ENCODE results near the gene ZNF397.

ZNF397 gene

DNA sequence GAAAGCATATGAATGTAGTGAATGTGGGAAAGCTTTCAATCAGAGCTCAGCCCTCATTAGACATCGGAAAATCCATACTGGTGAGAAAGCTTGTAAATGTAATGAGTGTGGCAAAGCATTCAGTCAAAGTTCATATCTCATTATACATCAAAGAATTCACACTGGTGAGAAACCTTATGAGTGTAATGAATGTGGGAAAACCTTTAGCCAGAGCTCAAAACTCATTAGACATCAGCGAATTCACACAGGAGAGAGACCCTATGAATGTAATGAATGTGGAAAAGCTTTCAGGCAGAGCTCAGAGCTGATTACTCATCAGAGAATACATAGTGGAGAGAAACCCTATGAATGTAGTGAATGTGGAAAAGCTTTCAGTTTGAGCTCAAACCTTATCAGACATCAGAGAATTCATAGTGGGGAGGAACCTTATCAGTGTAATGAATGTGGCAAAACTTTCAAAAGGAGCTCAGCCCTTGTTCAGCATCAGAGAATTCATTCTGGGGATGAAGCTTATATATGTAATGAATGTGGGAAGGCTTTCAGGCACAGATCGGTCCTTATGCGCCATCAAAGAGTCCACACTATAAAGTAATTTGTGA lies 5.0 kb downstream of the ZNF397 start:
- DNase-seq (ENCODE audit: low spot score) (no peak), FAIRE-seq (no peak)

DNA sequence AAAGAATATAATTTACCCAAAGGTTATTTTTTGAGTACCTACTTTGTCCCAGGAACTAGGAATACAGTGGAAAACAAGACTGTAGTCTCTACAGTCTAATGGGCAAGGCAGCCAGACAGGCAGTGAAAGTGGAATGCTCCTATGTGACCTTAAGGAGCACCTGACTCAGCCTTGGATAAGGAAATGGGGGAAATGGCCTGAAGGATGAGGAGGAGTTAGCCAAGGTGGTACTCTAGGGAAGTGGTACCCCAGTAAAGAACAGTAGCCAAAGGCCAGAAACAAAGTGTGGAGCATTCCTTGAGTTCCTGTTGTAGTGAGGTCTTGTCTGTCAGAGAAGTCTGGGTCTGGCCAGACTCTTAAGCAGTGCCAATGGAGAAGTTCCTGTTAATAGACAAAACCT lies 6.0 kb downstream of the ZNF397 start:
- DNase-seq (ENCODE audit: low spot score) (no peak), FAIRE-seq (no peak)

DNA sequence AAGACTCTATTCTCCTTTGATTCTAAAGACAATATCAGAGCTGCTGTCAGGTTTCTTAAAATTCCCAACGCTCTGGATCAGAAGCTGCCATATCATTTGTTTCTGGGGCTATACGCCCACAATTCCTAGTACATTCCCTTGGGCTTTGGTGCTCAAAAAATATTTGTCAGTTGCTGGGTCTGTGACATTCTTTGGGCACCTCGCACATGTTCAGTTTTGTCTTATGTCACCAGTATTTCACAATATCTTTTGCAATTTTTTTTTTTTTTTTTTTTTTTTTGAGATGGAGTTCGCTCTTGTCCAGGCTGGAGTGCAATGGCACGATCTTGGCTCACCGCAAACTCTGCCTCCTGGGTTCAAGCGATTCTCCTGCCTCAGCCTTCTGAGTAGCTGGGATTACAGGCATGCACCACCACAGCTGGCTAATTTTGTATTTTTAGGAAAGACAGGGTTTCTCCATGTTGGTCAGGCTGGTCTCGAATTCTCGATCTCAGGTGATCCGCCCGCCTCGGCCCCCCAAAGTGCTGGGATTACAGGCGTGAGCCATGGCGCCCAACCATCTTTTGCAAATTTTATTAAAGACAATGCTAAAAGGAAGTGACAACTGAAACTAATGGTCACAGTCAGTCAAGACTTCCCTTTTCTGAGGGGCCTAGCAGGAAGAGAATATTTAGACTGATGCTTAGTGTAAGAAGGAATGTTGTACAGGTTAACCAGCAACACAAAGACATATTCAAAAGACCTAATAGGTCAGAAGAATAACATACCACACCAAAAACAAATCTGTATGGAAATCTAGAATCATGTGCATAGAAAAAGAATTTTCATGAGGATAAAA lies 6.8 kb downstream of the ZNF397 start:
- no peak for DNase-seq (ENCODE audit: low spot score)
- FAIRE-seq, result no peak

DNA sequence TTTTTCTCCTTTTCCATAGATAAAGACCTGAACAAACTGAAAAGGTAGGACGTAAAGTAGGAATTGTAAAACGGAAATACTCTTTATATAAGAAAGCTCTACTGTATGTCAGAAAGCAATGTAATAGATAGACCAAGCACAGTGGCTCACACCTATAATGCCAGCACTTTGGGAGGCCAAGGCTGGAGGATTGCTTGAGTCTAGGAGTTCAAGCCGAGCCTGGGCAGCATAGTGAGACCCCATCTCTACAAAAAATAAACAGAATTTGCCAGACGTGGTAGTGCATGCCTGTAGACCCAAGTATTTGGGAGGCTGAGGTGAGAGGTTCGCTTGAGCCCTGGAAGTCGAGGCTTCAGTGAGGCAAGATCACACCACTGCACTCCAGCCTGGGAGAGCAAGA lies 7.6 kb downstream of the ZNF397 start:
- no peak for DNase-seq (ENCODE audit: low spot score)
- no peak for FAIRE-seq

DNA sequence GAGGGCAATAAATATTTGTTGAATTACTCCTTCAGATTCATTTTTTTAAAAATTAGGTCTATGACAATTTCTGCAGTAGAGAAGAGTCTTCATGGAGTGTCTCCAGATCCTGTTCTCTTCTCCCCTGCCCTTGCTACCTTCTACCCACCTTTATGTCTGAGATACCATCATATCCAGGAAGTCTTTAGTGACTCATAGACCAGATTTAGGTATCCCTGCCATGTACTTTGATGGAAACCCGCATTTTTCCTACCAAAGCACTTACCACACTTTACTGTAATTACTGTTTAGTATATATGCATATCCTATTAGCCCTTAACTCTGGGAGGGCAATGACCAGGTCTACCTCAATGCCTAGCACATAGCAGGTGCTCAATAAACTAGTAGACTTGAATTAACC lies 11.6 kb downstream of the ZNF397 start:
- DNase-seq (ENCODE audit: low spot score) (no peak), FAIRE-seq (no peak)

DNA sequence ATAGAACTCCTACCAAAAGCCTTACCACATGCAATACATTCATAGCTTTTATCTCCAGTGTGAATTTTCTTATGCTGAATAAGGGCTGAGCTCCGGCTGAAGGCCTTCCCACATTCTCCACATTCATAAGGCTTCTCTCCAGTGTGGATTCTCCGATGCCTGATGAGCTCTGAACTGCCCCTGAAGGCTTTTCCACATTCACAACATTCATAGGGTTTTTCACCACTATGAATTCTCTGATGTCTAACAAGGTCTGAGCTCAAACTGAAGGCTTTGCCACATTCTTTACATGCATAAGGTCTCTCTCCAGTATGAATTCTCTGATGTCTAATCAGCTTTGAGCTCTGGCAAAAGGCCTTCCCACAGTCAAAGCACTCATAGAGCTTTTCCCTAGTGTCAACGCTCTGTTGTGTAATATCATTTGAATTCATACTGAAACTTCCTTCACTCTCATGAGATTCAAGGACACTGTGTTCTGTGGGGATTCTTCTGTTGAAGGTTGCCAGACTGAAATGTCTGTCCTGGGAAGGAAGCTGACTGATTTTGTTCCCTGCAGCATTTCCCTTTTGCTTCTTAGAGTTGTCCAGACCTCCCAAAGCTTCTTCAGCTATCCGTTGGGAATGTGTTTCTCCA lies 12.9 kb downstream of the ZNF397 start:
- no peak for FAIRE-seq
- DNase-seq (ENCODE audit: low spot score), result no peak

DNA sequence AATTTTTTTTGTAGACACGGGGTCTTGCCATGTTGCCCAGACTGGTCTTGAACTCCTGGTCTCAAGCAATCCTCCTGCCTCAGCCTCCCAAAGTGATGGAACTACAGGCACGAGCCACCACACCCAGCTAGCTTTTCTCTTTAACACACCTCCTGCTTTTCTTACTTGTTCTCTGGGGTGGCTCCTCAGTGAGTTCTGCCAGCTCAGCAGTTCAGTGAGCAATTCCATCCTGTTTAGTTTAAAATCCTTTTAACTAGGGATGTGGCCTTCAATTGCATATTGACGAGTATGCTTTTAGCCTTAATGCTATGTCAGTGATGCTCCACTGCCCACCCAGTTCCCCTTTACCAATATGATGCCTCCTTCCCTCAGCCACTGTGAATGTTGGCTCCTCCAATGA lies 16.1 kb downstream of the ZNF397 start:
- DNase-seq (ENCODE audit: low spot score), result no peak
- no peak for FAIRE-seq

DNA sequence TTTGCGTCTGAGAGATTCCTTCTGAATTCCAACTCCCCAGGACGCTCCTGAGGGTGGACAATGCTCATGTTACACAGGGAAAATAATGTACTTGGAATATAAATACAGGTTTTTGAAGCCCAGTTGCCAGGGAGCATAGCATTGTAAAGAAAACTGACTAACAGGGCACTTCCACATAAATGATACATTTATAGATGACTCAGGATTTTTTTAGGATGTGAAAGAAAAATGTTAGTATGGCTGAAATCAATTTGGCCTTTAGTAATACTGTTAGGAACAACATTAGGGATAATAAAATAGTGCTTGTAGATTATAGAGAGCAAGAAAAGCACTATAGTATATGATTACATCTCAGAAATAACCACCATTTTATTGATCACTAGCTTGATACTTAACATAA lies 23.6 kb downstream of the ZNF397 start:
- no peak for DNase-seq (ENCODE audit: low spot score)
- no peak for FAIRE-seq

DNA sequence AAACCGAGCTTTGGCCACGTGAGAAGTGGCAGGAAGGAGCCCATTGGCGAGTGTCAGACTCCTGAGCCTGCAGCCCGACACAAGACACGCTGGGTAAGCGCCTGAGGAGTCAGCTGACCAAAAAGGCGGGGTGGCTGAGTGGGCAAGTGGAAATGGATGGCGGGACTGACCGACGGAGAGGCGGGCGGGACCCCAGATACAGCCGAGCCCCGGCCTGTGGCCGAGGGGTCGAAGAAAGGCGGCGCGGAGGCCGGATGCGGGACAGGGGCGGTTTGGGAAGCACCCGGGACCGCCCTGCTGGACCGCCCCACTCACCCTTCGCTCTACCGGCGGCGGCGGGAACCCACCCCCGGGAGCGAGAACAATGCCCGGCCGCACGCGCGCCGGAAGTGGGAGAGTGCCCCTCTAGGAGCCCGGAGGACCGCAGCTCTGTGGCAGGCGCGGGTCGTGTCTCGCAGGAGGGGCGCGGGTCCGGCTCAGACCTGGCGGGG lies 26.4 kb downstream of the ZNF397 start:
- no peak for FAIRE-seq
- DNase-seq (ENCODE audit: low spot score), result peak; percentile 77

DNA sequence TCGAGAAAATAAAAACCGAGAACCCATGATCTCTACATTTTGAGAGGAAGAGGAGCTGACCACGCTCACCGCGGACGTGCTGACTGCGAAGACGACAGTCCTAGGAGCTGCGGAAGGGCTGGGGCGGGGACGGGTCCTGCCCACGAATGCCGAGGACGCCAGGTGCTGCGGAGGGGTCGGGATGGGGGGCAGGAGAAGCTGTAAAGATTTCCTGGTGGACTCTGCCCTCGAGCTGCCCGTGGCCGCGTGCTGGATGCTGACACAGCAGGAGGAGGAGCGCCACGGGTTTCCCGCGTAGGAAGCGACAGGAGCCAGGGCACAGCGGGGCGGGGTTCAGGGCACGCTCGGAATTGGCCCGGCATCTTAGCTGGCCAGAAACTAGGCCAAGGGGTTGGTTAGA lies 27.0 kb downstream of the ZNF397 start:
- no peak for DNase-seq (ENCODE audit: low spot score)
- no peak for FAIRE-seq

DNA sequence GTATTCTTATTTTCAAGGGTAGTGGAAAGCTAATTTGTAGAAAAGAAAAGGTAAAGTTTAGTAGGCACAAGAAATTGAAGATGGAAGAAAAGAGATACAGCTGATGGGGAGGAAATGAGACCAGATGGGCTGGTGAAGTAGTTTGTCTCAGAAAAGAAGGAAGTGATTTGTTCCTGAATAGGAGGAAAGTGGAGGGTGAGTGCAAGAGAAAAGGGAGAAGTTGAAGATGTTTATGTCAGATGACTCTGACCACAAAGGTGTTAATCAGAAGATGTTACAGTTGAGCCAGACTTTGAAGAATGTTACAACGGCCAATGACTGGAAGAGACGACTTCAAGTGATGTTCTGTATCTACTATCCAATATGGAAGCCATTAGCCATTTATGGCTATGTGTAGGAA lies 28.0 kb downstream of the ZNF397 start:
- DNase-seq (ENCODE audit: low spot score) (no peak), FAIRE-seq (no peak)

DNA sequence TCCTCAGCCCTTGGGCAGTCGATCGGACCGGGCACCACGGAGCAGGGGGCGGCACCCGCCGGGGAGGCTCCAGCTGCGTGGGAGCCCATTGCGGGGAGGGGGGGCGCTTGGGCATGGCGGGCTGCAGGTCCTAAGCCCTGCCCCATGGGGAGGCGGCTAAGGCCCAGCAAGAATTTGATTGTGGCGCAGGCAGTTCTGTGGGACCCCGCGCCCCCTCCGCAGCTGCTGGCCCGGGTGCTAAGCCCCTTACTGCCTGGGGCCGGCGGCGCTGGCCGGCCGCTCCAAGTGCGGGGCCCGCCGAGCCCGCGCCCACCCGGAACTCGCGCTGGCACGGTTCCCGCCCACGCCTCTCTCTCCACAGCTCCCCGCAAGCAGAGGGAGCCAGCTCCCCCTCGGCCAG lies 30.8 kb downstream of the ZNF397 start:
- no peak for DNase-seq (ENCODE audit: low spot score)
- no peak for FAIRE-seq

DNA sequence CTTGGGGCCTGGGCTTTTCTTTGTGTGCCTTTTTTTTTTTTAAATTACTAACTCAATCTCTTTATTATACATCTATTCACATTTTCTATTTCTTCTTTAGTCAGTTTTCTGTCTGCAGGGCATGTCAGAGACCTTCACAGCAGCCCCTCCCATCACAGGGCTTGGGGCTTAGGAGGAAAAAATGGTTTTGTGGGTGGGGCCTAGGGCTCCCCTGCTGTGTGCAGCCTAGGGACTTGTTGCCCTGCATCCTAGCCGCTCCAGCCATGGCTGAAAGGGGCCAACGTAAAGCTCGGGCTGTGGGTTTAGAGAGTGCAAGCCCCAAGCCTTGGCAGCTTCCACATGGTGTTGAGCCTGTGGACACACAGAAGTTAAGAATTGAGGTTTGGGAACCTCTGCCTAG lies 35.4 kb downstream of the ZNF397 start:
- DNase-seq (ENCODE audit: low spot score) (no peak), FAIRE-seq (no peak)

DNA sequence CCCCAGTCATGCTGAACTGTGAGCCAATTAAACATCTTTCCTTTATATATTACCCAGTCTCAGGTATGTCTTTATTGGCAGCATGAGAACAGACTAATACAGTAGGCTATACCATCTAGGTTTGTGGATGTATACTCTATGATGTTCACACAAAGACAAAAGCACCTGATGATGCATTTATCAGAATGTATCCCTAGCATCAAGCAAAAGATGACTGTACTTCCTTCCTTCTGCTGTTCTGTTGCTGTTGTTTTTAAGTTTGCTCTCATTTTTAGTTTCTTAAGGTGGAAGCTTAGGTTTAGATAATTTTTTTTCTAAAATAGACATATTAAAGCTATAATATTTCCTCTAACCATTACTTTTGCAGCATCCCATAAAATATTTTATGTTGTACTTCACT lies 36.8 kb downstream of the ZNF397 start:
- no peak for DNase-seq (ENCODE audit: low spot score)
- no peak for FAIRE-seq

DNA sequence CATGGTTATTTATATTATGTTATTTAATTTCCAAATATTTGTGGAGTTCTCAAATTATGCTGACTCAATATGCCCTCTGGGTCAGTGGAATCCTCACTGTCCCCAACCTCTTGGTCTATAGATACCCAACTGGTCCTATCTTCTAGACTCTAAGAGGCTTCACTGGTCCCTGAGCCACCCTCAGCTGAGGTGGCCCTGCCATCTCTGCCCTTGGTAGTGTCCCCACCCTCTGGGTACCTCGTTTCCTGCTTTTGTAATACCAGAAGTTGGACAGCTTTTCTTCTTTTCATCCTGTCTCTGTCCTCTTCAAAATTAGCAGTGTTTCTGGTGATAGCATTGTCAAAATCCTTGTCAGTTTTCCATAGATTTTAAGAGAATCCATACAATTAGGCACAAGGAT lies 37.3 kb downstream of the ZNF397 start:
- DNase-seq (ENCODE audit: low spot score), result no peak
- no peak for FAIRE-seq

DNA sequence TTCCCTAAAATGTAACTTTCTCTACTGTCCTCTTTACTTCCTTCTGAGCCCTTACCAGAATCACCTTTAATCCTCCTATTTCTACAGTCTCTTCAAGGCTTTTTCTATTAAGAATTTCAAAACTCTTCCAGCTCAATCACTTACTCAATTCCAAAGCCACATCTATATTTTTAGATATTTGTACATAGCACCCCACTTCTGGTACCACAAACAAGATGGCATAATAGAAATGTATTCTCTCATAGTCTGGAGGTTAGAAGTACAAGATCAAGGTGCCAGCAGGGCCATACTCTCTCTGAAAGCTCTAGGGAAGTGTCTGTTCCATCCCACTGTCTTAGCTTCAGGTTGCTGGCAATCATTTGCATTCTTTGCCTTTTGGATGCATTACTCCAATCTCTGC lies 38.1 kb downstream of the ZNF397 start:
- DNase-seq (ENCODE audit: low spot score) (no peak), FAIRE-seq (no peak)

DNA sequence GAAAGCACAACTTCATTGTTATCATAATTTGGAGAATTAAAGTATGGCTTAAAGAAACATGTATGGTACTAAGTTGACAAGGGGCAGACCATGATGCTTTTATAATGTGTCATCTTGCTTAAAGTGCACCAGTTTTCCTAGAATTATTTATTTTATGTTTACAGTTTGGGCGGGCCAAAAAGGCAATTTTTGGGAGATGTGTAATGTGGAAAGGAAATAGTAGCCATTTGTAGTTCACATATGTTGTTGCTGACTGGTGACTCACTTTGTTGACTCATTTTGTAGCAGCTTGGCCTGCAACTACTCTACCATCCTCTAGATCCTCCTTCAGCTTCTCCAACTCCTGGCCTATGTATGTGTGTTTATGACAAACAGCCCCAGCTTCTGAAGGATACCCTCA lies 41.5 kb downstream of the ZNF397 start:
- no peak for DNase-seq (ENCODE audit: low spot score)

DNA sequence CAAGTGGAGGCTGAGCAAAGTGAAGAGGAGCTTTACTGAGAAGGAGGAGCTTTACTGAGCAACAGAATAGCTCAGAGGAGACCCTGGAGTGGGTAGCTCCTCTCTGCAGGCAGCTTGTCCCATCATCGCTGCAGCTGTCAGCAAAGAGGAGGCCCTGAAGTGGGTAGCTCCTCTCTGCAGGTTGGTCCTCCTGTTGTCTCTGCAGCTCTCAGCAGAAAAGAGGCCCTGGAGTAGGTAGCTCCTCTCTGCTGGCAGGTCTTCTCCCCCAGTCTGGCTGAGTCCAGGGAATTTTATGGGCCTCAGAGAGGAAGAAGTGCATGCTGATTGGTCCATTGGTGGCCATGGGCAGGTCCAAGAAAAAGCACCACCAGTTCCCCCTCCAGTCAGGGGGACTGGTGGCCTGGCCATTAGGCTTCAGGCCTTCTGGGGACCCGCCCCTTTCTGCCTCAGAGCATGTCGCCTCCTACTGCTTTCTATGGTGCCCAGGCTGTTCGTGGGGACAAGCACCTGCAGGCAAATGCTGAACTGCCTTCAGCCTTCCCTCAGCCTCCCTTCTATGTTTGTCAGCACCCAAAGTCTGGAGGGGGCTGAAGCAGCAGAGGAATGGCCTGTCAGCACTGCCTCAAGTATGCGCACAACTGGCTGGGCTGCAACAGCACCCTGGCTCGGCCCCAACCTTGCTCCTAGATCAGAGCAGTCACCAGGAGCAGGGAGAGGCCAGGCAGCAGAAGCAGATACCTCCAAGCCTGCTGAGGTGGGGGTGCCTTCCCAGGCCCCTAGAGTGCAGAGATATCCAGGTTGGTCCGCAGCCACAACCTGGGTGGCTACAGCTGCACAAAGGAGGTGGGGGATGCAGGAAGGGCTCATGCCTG lies 43.3 kb downstream of the ZNF397 start:
- DNase-seq (ENCODE audit: low spot score) (no peak), FAIRE-seq (no peak)

More for the DNA sequence above, 41.5 kb downstream of the ZNF397 start:
- FAIRE-seq, result no peak

DNA sequence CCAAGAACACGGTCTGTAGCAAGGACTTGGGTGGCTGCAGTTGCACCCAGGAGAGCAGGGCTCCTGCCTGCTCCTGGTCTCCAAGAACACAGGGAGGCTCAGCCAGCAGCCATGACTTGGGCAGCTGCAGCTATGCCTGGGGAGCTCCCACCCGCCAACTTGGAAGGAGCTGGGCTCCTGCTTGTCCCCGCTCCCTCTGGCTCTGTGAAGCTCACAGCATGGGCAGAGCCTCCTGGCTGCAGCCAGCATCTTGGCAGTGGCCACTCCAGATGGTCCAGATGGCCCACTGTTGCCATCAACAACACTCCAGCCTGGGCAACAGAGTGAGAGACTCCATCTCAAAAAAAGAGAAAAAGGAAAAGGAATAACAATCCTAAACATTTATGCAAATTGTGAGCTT lies 44.0 kb downstream of the ZNF397 start:
- FAIRE-seq (no peak), DNase-seq (ENCODE audit: low spot score) (no peak)

DNA sequence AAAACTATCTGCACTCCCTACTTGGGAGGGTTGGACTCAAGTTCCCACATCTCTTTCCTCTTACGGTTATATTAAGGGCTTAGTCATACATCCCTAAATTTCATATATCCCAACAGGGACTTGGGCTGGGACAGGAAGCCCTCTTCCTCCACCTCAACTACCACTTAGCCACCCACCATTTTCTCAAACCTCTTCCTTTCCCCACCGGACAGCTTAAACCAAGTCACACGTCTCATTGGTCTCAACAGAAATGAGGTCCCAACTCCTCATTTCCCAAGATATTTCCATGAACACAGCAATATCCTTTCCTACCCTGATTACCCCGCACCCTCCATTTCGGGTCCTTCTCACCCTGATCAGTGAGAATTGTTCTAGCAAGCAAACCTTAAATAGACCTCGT lies 48.5 kb downstream of the ZNF397 start:
- no peak for FAIRE-seq

DNA sequence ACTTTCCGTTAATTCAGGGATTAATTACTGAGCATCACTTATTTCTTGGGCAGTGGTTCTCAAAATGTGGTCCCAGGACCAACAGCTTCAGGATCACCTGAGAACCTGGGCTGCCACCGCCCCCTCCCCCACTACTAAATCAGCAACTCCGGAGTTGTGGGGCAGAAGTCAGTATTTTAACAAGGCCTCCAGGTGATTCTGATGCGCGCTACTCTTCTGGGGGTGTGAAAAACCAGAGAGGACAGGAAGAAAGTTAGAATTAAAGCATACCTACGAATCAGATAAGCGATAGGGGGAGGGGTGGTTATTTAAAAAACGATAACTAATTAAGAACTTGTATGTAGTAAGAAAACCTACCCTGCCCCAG lies 48.9 kb downstream of the ZNF397 start:
- DNase-seq (ENCODE audit: low spot score), result no peak
- FAIRE-seq, result no peak

More for the DNA sequence above, 48.5 kb downstream of the ZNF397 start:
- no peak for DNase-seq (ENCODE audit: low spot score)

Data from urothelium cell line (cell line).